Trophoblast cell (in vitro differentiated cells and primary cell): ENCODE data around the gene KRT31.
A peak's percentile ranks its signal among the peaks of the same experiment; 100 is the strongest.
"Not testable (repeated sequence)": the region's sequence is repeated elsewhere in the genome, so short reads cannot be mapped to it uniquely, and the experiment has no call there.

Experiments used
- DNase-seq, 2 donors: peaks; one replicate each; pipeline ENCODE4 v3.0.0-alpha.2; 2016
- H2AFZ ChIP-seq: 2 replicates; pipeline ENCODE4 v1.6.1; 2013; ENCODE audit warnings: low read length, moderate library complexity, mild to moderate bottlenecking; ENCODE audit not compliant: insufficient read depth, poor library complexity
- H2AK5ac ChIP-seq: 2 replicates; pipeline ENCODE4 v1.6.1; 2013; ENCODE audit warnings: mild to moderate bottlenecking, low read length
- H2BK120ac ChIP-seq: 2 replicates; pipeline ENCODE4 v1.6.1; 2013; ENCODE audit warnings: low read length, mild to moderate bottlenecking, moderate library complexity; ENCODE audit not compliant: insufficient read depth, poor library complexity
- H2BK12ac ChIP-seq: 2 replicates; pipeline ENCODE4 v1.6.1; 2013; ENCODE audit warnings: mild to moderate bottlenecking, low read length, moderate library complexity
- H2BK5ac ChIP-seq: 2 replicates; pipeline ENCODE4 v1.6.1; 2013; ENCODE audit warnings: low read length, low read depth, moderate library complexity, mild to moderate bottlenecking; ENCODE audit not compliant: poor library complexity
- H3K14ac ChIP-seq: 2 replicates; pipeline ENCODE4 v1.6.1; 2013; ENCODE audit warnings: mild to moderate bottlenecking, low read length
- H3K18ac ChIP-seq: 2 replicates; pipeline ENCODE4 v1.6.1; 2013; ENCODE audit warnings: mild to moderate bottlenecking, low read length
- H3K23ac ChIP-seq: 2 replicates; pipeline ENCODE4 v1.6.1; 2013; ENCODE audit warnings: low read length
- H3K27ac ChIP-seq: 2 replicates; pipeline ENCODE4 v1.5.1; 2013; ENCODE audit warnings: low read depth, mild to moderate bottlenecking, inconsistent platforms, low read length, moderate library complexity
- H3K27me3 ChIP-seq: 2 replicates; pipeline ENCODE4 v1.6.1; 2013; ENCODE audit warnings: inconsistent platforms, mild to moderate bottlenecking, low read length, moderate library complexity; ENCODE audit not compliant: insufficient read depth
- H3K36me3 ChIP-seq, 2 experiments: 1 replicate in 1 of 2; 2 replicates in 1 of 2; pipeline ENCODE4 v1.6.1; 2013; ENCODE audit warnings: low read length in 2 of 2, mild to moderate bottlenecking in 2 of 2, moderate library complexity in 1 of 2; ENCODE audit not compliant: insufficient read depth in 2 of 2, control insufficient read depth in 1 of 2
- H3K4ac ChIP-seq: 2 replicates; pipeline ENCODE4 v1.6.1; 2013; ENCODE audit warnings: low read depth, mild to moderate bottlenecking, low read length, moderate library complexity
- H3K4me1 ChIP-seq, 2 experiments: 1 replicate in 1 of 2; 2 replicates in 1 of 2; pipeline ENCODE4 v1.6.1; 2013; ENCODE audit warnings: low read length in 2 of 2, mild to moderate bottlenecking in 2 of 2, moderate library complexity in 1 of 2; ENCODE audit not compliant: insufficient read depth in 2 of 2, control insufficient read depth in 1 of 2
- H3K4me2 ChIP-seq: 2 replicates; pipeline ENCODE4 v1.6.1; 2013; ENCODE audit warnings: inconsistent platforms, mild to moderate bottlenecking, low read length, moderate library complexity
- H3K4me3 ChIP-seq: 2 replicates; pipeline ENCODE4 v1.5.1; 2013; ENCODE audit warnings: mild to moderate bottlenecking, low read depth, low read length, inconsistent platforms
- H3K79me1 ChIP-seq: one replicate; pipeline ENCODE4 v1.6.1; 2013; ENCODE audit warnings: low read length
- H3K79me2 ChIP-seq: 2 replicates; pipeline ENCODE4 v1.6.1; 2013; ENCODE audit warnings: low read length, mild to moderate bottlenecking; ENCODE audit not compliant: control insufficient read depth, insufficient read depth, poor library complexity
- H3K9ac ChIP-seq: 2 replicates; pipeline ENCODE4 v1.6.1; 2013; ENCODE audit warnings: mild to moderate bottlenecking, low read length
- H3K9me3 ChIP-seq: 2 replicates; pipeline ENCODE4 v1.6.1; 2013; ENCODE audit warnings: low read depth, mild to moderate bottlenecking, control low read depth, inconsistent platforms, low read length; ENCODE audit not compliant: insufficient read depth
- H4K12ac ChIP-seq: 2 replicates; pipeline ENCODE4 v1.6.1; 2013; ENCODE audit warnings: low read depth, mild to moderate bottlenecking, low read length, moderate library complexity
- H4K8ac ChIP-seq: 2 replicates; pipeline ENCODE4 v1.6.1; 2013; ENCODE audit warnings: low read depth, mild to moderate bottlenecking, low read length, moderate library complexity
- H4K91ac ChIP-seq: one replicate; pipeline ENCODE4 v1.6.1; 2013; ENCODE audit warnings: low read depth, mild to moderate bottlenecking, low read length, moderate library complexity
- WGBS: extraction: QIAGEN DNeasy Blood & Tissue Kit; methylation state at CpG from one replicate; pipeline ENCODE4 v1.1.7; 2013; ENCODE audit warnings: missing lambda C conversion rate; ENCODE audit not compliant: insufficient read length, insufficient coverage; ENCODE audit errors: extremely low coverage; 5-methylcytosine and 5-hydroxymethylcytosine counted together

The KRT31 gene

GRCh38 chr17:41381943-41382342, 15.5 kb downstream of the KRT31 start, which contains the start of gene KRT34:
Gene KRT34, minus strand, starts transcription at chr17:41382306. Its CDS starts 60 bp downstream, at chr17:41382246.
- H4K8ac ChIP-seq, H4K91ac ChIP-seq, H3K9me3 ChIP-seq, H3K18ac ChIP-seq, H3K4ac ChIP-seq, H3K9ac ChIP-seq, H2BK5ac ChIP-seq, H3K14ac ChIP-seq, H3K4me3 ChIP-seq, H3K4me2 ChIP-seq, H3K23ac ChIP-seq, DNase-seq, H3K36me3 ChIP-seq, H3K27me3 ChIP-seq, H4K12ac ChIP-seq, H3K79me1 ChIP-seq, H2AK5ac ChIP-seq, H3K4me1 ChIP-seq, H3K79me2 ChIP-seq, H2BK12ac ChIP-seq, H2AFZ ChIP-seq, H3K27ac ChIP-seq, H2BK120ac ChIP-seq: not testable (repeated sequence)
- WGBS: no CpG with 5 or more reads among the region's 13 CpGs

GRCh38 chr17:41380091-41380490, 17.3 kb downstream of the KRT31 start:
- H3K9ac ChIP-seq, H3K23ac ChIP-seq, H3K9me3 ChIP-seq, H4K8ac ChIP-seq, H3K4ac ChIP-seq, H2AFZ ChIP-seq, H4K12ac ChIP-seq, H2BK5ac ChIP-seq, H2AK5ac ChIP-seq, H2BK120ac ChIP-seq, H3K79me2 ChIP-seq, H3K4me2 ChIP-seq, H3K27me3 ChIP-seq, H4K91ac ChIP-seq, H3K79me1 ChIP-seq, H3K4me3 ChIP-seq, H3K4me1 ChIP-seq, H2BK12ac ChIP-seq, H3K36me3 ChIP-seq, H3K18ac ChIP-seq, H3K14ac ChIP-seq, H3K27ac ChIP-seq: not testable (repeated sequence)
- peak; percentile 47 to 78 for DNase-seq
- WGBS: no CpG with 5 or more reads among the region's 7 CpGs

GRCh38 chr17:41377546-41377945, 19.9 kb downstream of the KRT31 start:
- H3K79me1 ChIP-seq: no peaks in the 10 kb centered on the region
- H3K14ac ChIP-seq: no peak overlapping the region
- H2AK5ac ChIP-seq: no peak overlapping the region
- H3K9ac ChIP-seq: no peak overlapping the region
- H3K36me3 ChIP-seq: no peaks in the 10 kb centered on the region
- H3K4ac ChIP-seq: no peak overlapping the region
- DNase-seq: no peak
- H2AFZ ChIP-seq: no peak overlapping the region
- H3K4me3 ChIP-seq: no peak overlapping the region
- H3K4me1 ChIP-seq: peaks cover 3 to 6% of the 10 kb centered on the region in 2 experiments
- no peaks in the 10 kb centered on the region for H3K79me2 ChIP-seq
- no peaks in the 10 kb centered on the region for H3K27me3 ChIP-seq
- H2BK12ac ChIP-seq: no peak overlapping the region
- no peak overlapping the region for H2BK5ac ChIP-seq
- no peak overlapping the region for H2BK120ac ChIP-seq
- H4K8ac ChIP-seq: no peak overlapping the region
- no peak overlapping the region for H3K4me2 ChIP-seq
- H3K18ac ChIP-seq: no peak overlapping the region
- peaks cover 3% of the 10 kb centered on the region for H3K9me3 ChIP-seq
- H3K23ac ChIP-seq: no peak overlapping the region
- no peak overlapping the region for H3K27ac ChIP-seq
- H4K91ac ChIP-seq: no peak overlapping the region
- H4K12ac ChIP-seq: no peak overlapping the region
- no CpG with 5 or more reads among the region's 2 CpGs for WGBS

GRCh38 chr17:41369713-41370112, 27.7 kb downstream of the KRT31 start, which contains the start of gene KRT33B:
Gene KRT33B, minus strand, starts transcription at chr17:41369813. Its CDS starts 63 bp downstream, at chr17:41369750.
- Histone ChIP-seq H3K4me1 (peaks cover 0 to 5% of the 10 kb centered on the region in 2 experiments), H4K8ac (no peak within 1 kb of the TSS), H3K18ac (no peak within 1 kb of the TSS), H3K9ac (peak within 1 kb of the TSS; percentile 2), H3K27ac (no peak within 1 kb of the TSS), H4K91ac (no peak within 1 kb of the TSS), H2AK5ac (no peak within 1 kb of the TSS), H2AFZ (no peak within 1 kb of the TSS), H3K36me3 (no peaks in the 10 kb centered on the region), H3K79me1 (no peaks in the 10 kb centered on the region), H3K14ac (no peak within 1 kb of the TSS), H2BK12ac (no peak within 1 kb of the TSS), H3K4me3 (no peak within 1 kb of the TSS), H3K23ac (peak within 1 kb of the TSS; percentile 14), H3K4ac (no peak within 1 kb of the TSS), H2BK120ac (no peak within 1 kb of the TSS), H3K79me2 (no peaks in the 10 kb centered on the region), H4K12ac (no peak within 1 kb of the TSS), H2BK5ac (no peak within 1 kb of the TSS), H3K9me3 (peaks cover 1% of the 10 kb centered on the region), H3K4me2 (no peak within 1 kb of the TSS), H3K27me3 (no peaks in the 10 kb centered on the region)
- no peak for DNase-seq
- no CpG with 5 or more reads among the region's 1 CpG for WGBS
